GM12878 (cell line): ENCODE results near the gene TTLL10. TPM values are rescaled to one million over a fixed set of nuclear protein-coding genes. Genes with fewer than 3 reads are reported as not detected.

Experiments used
- ATAC-seq: fragments of 200-7000 bp; cut with Tn5 transposase; 3 replicates; pipeline ENCODE4 v1.9.1; 2020; ENCODE audit warnings: mild to moderate bottlenecking, moderate library complexity
- BruUV-seq: library from RNA; stranded (reverse); fragments of 400-500 nt; replicated peaks from 2 replicates; lab custom pipeline; 2021; lab: Mats Ljungman, UMichigan
- CTCF ChIA-PET: fragments of 300-600 bp; sonication (Branson Sonifier 250); formaldehyde crosslinking; extraction: SDS; loops from one replicate; lab custom pipeline; 2021; ENCODE audit warnings: inconsistent platforms; lab: Yijun Ruan, JAX
- POLR2A ChIA-PET: fragments of 350-600 bp; formaldehyde crosslinking; extraction: SDS; loops from one replicate; lab custom pipeline; 2021; ENCODE audit warnings: inconsistent platforms; lab: Charles Lee
- RAD21 ChIA-PET: fragments of 300-600 bp; sonication (Branson Sonifier 250); formaldehyde crosslinking; loops from one replicate; lab custom pipeline; 2023; ENCODE audit warnings: antibody characterized with exemption; ENCODE audit not compliant: unreplicated experiment; lab: Charles Lee
- SMC1A ChIA-PET: fragments of 300-600 bp; sonication (Branson Sonifier 250); formaldehyde crosslinking; loops from one replicate; lab custom pipeline; 2023; ENCODE audit not compliant: unreplicated experiment, uncharacterized antibody; lab: Charles Lee
- DNase-seq: peaks from one replicate; pipeline ENCODE4 v3.0.0-alpha.2; 2011; ENCODE audit warnings: low read depth, low spot score
- FAIRE-seq: peaks from 3 replicates; lab custom pipeline; 2011; peaks lifted over from hg19 to GRCh38; lab: Jason Lieb, UNC
- H2AFZ ChIP-seq: 2 replicates; pipeline ENCODE4 v1.6.0; 2011; ENCODE audit warnings: low read depth, low read length, control low read depth; ENCODE audit not compliant: control insufficient read depth
- H3K27ac ChIP-seq: 2 replicates; pipeline ENCODE4 v1.5.1; 2011; ENCODE audit warnings: control low read depth; ENCODE audit not compliant: control insufficient read depth, insufficient read depth
- H3K27me3 ChIP-seq, 2 experiments: replicated peaks in 1 of 2; 2 replicates each; pipeline versions ENCODE4 v1.6.0 to v1.6.1; 2011; ENCODE audit warnings: low read length in 1 of 2; ENCODE audit not compliant: control insufficient read depth in 2 of 2, insufficient read depth in 2 of 2
- H3K36me3 ChIP-seq, 2 experiments: 2 replicates each; pipeline ENCODE4 v1.5.1; 2011; ENCODE audit warnings: low read length in 1 of 2; ENCODE audit not compliant: control insufficient read depth in 2 of 2, insufficient read depth in 2 of 2
- H3K4me1 ChIP-seq: 2 replicates; pipeline ENCODE4 v1.6.1; 2011; ENCODE audit warnings: mild to moderate bottlenecking, low read length, moderate library complexity, mixed read lengths; ENCODE audit not compliant: control insufficient read depth, insufficient read depth
- H3K4me2 ChIP-seq: 2 replicates; pipeline ENCODE4 v1.6.0; 2011; ENCODE audit warnings: control low read depth; ENCODE audit not compliant: control insufficient read depth, insufficient read depth
- H3K4me3 ChIP-seq: fragments of 200-600 bp; sonication (generic); 2 replicates; pipeline ENCODE4 v1.5.1; 2016
- H3K79me2 ChIP-seq: 2 replicates; pipeline ENCODE4 v1.6.0; 2011; ENCODE audit warnings: low read length; ENCODE audit not compliant: control insufficient read depth, insufficient read depth
- H3K9ac ChIP-seq: 2 replicates; pipeline ENCODE4 v1.8.0; 2011; ENCODE audit warnings: low read length, control low read depth, mixed read lengths; ENCODE audit not compliant: control insufficient read depth, insufficient read depth
- H3K9me3 ChIP-seq: replicated peaks from 3 replicates; pipeline ENCODE4 v1.5.1; 2011; ENCODE audit warnings: mild to moderate bottlenecking, low read length; ENCODE audit not compliant: control insufficient read depth, insufficient read depth
- H4K20me1 ChIP-seq: 2 replicates; pipeline ENCODE4 v1.6.0; 2011; ENCODE audit not compliant: control insufficient read depth, insufficient read depth
- CEBPZ ChIP-seq: fragments of 150-350 bp; IDR thresholded peaks from 2 replicates; pipeline ENCODE4 v1.6.1; 2016; ENCODE audit warnings: low read depth, low read length
- E4F1 ChIP-seq: fragments of 450-650 bp; IDR thresholded peaks from 2 replicates; pipeline ENCODE4 v1.6.1; 2018; ENCODE audit warnings: borderline replicate concordance, mild to moderate bottlenecking; ENCODE audit not compliant: partially characterized antibody
- IKZF2 ChIP-seq, 2 experiments: fragments of 450-650 bp; IDR thresholded peaks; 2 replicates each; pipeline ENCODE4 v1.6.1; 2017; ENCODE audit warnings: mild to moderate bottlenecking in 2 of 2, moderate library complexity in 2 of 2
- NR2F1 ChIP-seq: fragments of 450-650 bp; conservative IDR thresholded peaks from 2 replicates; pipeline ENCODE4 v1.6.1; 2017; ENCODE audit warnings: mild to moderate bottlenecking
- RUNX3 ChIP-seq: IDR thresholded peaks from 2 replicates; pipeline ENCODE4 v1.6.1; 2012; ENCODE audit warnings: low read length, inconsistent platforms
- SREBF2 ChIP-seq: IDR thresholded peaks from 2 replicates; pipeline ENCODE4 v1.6.1; 2012; ENCODE audit warnings: mild to moderate bottlenecking, low read length
- ZBTB4 ChIP-seq: fragments of 450-650 bp; formaldehyde crosslinking; IDR thresholded peaks from 2 replicates; pipeline ENCODE4 v1.4.0; 2022; ENCODE audit warnings: mild to moderate bottlenecking, moderate library complexity
- ZNF274 ChIP-seq: IDR thresholded peaks from one replicate; pipeline ENCODE4 v1.8.0; 2011; ENCODE audit not compliant: insufficient read length, insufficient read depth
- ZZZ3 ChIP-seq: IDR thresholded peaks from 2 replicates; pipeline ENCODE4 v1.6.1; 2011; ENCODE audit warnings: low read depth; ENCODE audit not compliant: control insufficient read depth, insufficient read length
- WGBS: methylation state at CpG from one replicate; pipeline ENCODE4 v1.1.6; 2016; ENCODE audit warnings: low lambda C conversion rate; ENCODE audit not compliant: insufficient replicate concordance, insufficient coverage; ENCODE audit errors: missing lambda C conversion rate; 5-methylcytosine and 5-hydroxymethylcytosine counted together
- in situ Hi-C: fragments of 300-500 bp; cut with MboI; formaldehyde crosslinking; loops from 9 replicates; pipeline ENCODE4 v1.14.3; 2018; ENCODE audit warnings: mixed read lengths
- intact Hi-C: fragments of 100-400 bp; cut with micrococcal nuclease; formaldehyde crosslinking; loops from one replicate; pipeline ENCODE4 v1.14.2; 2022; ENCODE audit not compliant: unreplicated experiment
- polyA plus RNA-seq, 11 experiments: library from polyadenylated mRNA; depleted of rRNA in 4 of 11; unstranded in 6 of 11; stranded (reverse) in 5 of 11; fragments of >200 nt; fragmentation: Nextera tagmentation in 4 of 11; fragmentation: Illumina TruSeq in 1 of 11; extraction: Ambion mirVana in 4 of 11; extraction: Trizol in 1 of 11; gene quantifications; 1 replicate in 1 of 11; 2 replicates in 10 of 11; pipeline versions ENCODE4 v1.2.1 to v1.2.3, GENCODE V29; 2011 to 2016; ENCODE audit warnings: inconsistent platforms in 2 of 11, missing spikeins in 2 of 11, low read depth in 1 of 11
- total RNA-seq, 4 experiments: library from RNA; depleted of rRNA in 3 of 4; stranded (reverse); fragments of >200 nt in 3 of 4; fragmentation: Illumina TruSeq in 1 of 4; extraction: Trizol in 1 of 4; gene quantifications; 2 replicates each; pipeline versions ENCODE4 v1.2.1 to v1.2.3, GENCODE V29; 2013 to 2021

The TTLL10 gene
- total and polyA plus RNA-seq, 10 of the 15 experiments (the other 5 are each of a cell fraction or from before 2014, with no cell fraction given): not detected

- intact Hi-C loops (no loop called here), in situ Hi-C loops (no loop called here)
- ChIA-PET SMC1A (no interaction called here), RAD21 (no interaction called here), POLR2A (no interaction called here), CTCF (no interaction called here)
- TF ChIP-seq IKZF2 (IDR thresholded peaks at IDR 0.05) (no peak), NR2F1 (no peak), ZNF274 (no peak), RUNX3 (no peak), CEBPZ (no peak), ZBTB4 (CRISPR knock-in tag) (no peak), ZZZ3 (no peak), E4F1 (no peak), SREBF2 (no peak)
- ATAC-seq (no peak), FAIRE-seq (no peak), DNase-seq (no peak)
- no peak overlapping the region for H2AFZ ChIP-seq
- no peaks in the 10 kb centered on the region for H3K36me3 ChIP-seq
- no peak overlapping the region for H3K27ac ChIP-seq
- H3K9ac ChIP-seq: no peak overlapping the region
- H3K27me3 ChIP-seq: peaks cover 1 to 5% of the 10 kb centered on the region in 2 experiments; a peak in 3 of 4 replicates
- H3K9me3 ChIP-seq: no peaks in the 10 kb centered on the region
- WGBS: 62% methylated on average over 22 of the region's 23 CpGs
- H3K4me1 ChIP-seq: no peaks in the 10 kb centered on the region
- BruUV-seq: no TSS peak
- H3K4me3 ChIP-seq: no peak overlapping the region
- H3K4me2 ChIP-seq: no peak overlapping the region
- H4K20me1 ChIP-seq: no peaks in the 10 kb centered on the region
- no peaks in the 10 kb centered on the region for H3K79me2 ChIP-seq
These were observed 69.6 kb downstream of the TTLL10 start for GRCh38 chr1:1243266-1243660.
